DND-41 (cell line): ENCODE data around the gene RABEPK.

Experiments
- CTCF ChIP-seq: IDR thresholded peaks from 2 replicates; pipeline ENCODE4 v1.5.1; 2012; ENCODE audit warnings: borderline replicate concordance, low read length, moderate library complexity, mild to moderate bottlenecking; ENCODE audit not compliant: poor library complexity, severe bottlenecking; ENCODE audit errors: extremely low read depth
- EZH2 ChIP-seq: IDR thresholded peaks from 3 replicates; pipeline ENCODE4 v1.6.1; 2012; ENCODE audit warnings: borderline replicate concordance, low read depth, mild to moderate bottlenecking, moderate library complexity, low read length, inconsistent platforms; ENCODE audit not compliant: severe bottlenecking

- TF ChIP-seq CTCF (no peak), EZH2 (no peak)
These were observed 11.4 kb upstream of the RABEPK start for GRCh38 chr9:125189011-125189360.
